Mesenteric fat pad (tissue), 1 donor: ENCODE data around the gene KRT82. TPM values are rescaled to one million over a fixed set of nuclear protein-coding genes. Genes with fewer than 3 reads are reported as not detected.
"Not testable (repeated sequence)": the region's sequence is repeated elsewhere in the genome, so short reads cannot be mapped to it uniquely, and the experiment has no call there.

Source experiments
- DNase-seq: peaks from one replicate; pipeline ENCODE4 v3.0.0-alpha.2; 2020; ENCODE audit warnings: low spot score
- total RNA-seq: library from RNA; stranded (reverse); fragmentation: NEBNext Ultra II Directional; extraction: Animal tissue kit (Norgen Biotek cat#: 25700); gene quantifications from one replicate; pipeline ENCODE4 v1.2.1, GENCODE V29; 2021
- donor health status: DM: yes; HTN: yes; CAD: no.

The KRT82 gene
- total RNA-seq, 1 donor from 2014 or later: not detected

DNA sequence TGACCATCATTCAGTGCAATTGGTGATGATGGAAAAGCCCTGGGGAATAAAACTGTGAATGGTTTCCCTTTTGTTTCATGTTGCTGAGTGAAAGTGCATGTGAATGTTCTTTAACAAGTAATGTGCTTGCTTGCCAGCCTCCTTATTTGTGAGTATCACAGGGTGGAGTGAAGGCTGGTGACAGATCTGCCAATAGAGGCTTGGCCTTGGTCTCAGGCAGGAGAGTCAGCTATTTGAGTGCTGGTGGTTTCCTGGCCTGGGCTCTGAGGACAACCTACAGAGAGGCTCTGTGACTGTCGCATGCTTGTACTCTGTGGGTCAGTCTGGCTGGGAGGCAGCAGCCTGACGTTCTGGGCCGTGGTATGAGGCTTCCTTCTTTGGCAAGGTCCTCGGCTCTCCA lies 59.5 kb downstream of the KRT82 start:
- no peak for DNase-seq

- DNase-seq: not testable (repeated sequence)
Measured at GRCh38 chr12:52345041-52345440, 61.1 kb downstream of the KRT82 start.

DNA sequence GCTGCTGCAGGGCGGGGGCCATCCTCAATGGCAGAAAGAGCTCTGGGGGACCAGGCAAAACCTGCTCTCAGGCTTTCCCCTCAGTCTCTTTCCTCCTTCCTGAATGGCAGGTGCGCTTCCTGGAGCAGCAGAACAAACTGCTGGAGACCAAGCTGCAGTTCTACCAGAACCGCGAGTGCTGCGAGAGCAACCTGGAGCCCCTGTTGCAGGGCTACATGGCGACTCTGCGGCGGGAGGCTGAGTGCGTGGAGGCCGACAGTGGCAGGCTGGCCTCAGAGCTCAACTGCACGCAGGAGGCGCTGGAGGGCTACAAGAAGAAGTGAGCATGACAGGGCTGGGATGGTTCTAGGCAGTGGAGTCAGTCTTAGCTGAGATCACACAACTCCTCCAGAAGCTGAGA lies 62.0 kb downstream of the KRT82 start:
- DNase-seq: peak; percentile 55

Other genes starting within 250 kb of the KRT82 start
- not detected for gene KRT80, start 214.3 kb downstream of the KRT82 start, total RNA-seq
- gene KRT7, start 173.1 kb downstream of the KRT82 start, total RNA-seq: 11.7 TPM
- gene KRT86, start 131.7 kb downstream of the KRT82 start, total RNA-seq: not detected
- gene KRT81, start 114.8 kb downstream of the KRT82 start, total RNA-seq: not detected
- not detected for gene KRT83, start 84.9 kb downstream of the KRT82 start, total RNA-seq
- gene KRT85, start 38.9 kb downstream of the KRT82 start, total RNA-seq: not detected
- gene KRT84, start 20.7 kb downstream of the KRT82 start, total RNA-seq: not detected
- not detected for gene KRT75, start 28.0 kb upstream of the KRT82 start, total RNA-seq
- gene KRT6B, start 45.8 kb upstream of the KRT82 start, total RNA-seq: not detected
- not detected for gene KRT6C, start 67.5 kb upstream of the KRT82 start, total RNA-seq
- gene KRT6A, start 86.9 kb upstream of the KRT82 start, total RNA-seq: not detected
- 3.0 TPM for gene KRT5, start 114.1 kb upstream of the KRT82 start, total RNA-seq
- gene KRT71, start 146.8 kb upstream of the KRT82 start, total RNA-seq: not detected
- not detected for gene KRT74, start 167.5 kb upstream of the KRT82 start, total RNA-seq
- gene KRT72, start 195.1 kb upstream of the KRT82 start, total RNA-seq: not detected
- gene KRT73, start 212.2 kb upstream of the KRT82 start, total RNA-seq: not detected
- gene KRT2, start 245.9 kb upstream of the KRT82 start, total RNA-seq: not detected